IMR-90 (cell line): Measurements from ENCODE around the gene USP12. TPM values are rescaled to one million over a fixed set of nuclear protein-coding genes. Genes with fewer than 3 reads are reported as not detected.
A peak's percentile ranks its signal among the peaks of the same experiment; 100 is the strongest.

Experiments used
- ATAC-seq: fragments of 200-7000 bp; cut with Tn5 transposase; 2 replicates; pipeline ENCODE4 v1.9.1; 2020; ENCODE audit warnings: low read depth, mild to moderate bottlenecking, moderate library complexity
- BruUV-seq: library from RNA; stranded (reverse); fragments of 400-500 nt; replicated peaks from 2 replicates; lab custom pipeline; 2021; lab: Mats Ljungman, UMichigan
- CTCF ChIA-PET: fragments of 300-600 bp; formaldehyde crosslinking; extraction: SDS; loops from one replicate; lab custom pipeline; 2021; ENCODE audit warnings: antibody characterized with exemption; lab: Yijun Ruan, JAX
- POLR2A ChIA-PET: fragments of 300-600 bp; sonication (Branson Sonifier 250); formaldehyde crosslinking; loops from one replicate; lab custom pipeline; 2022; ENCODE audit warnings: antibody characterized with exemption; ENCODE audit not compliant: unreplicated experiment; lab: Charles Lee
- DNase-seq: peaks from one replicate; pipeline ENCODE4 v3.0.0; 2013
- H2AFZ ChIP-seq: replicated peaks from 2 replicates; pipeline ENCODE3; 2013; ENCODE audit warnings: low read length, mild to moderate bottlenecking; ENCODE audit not compliant: poor library complexity
- H2AK5ac ChIP-seq: 2 replicates; pipeline ENCODE4 v1.6.1; 2013; ENCODE audit warnings: low read depth, low read length, inconsistent platforms
- H2AK9ac ChIP-seq: replicated peaks from 2 replicates; pipeline ENCODE3; 2013; ENCODE audit warnings: mild to moderate bottlenecking, low read depth, low read length, moderate library complexity; ENCODE audit not compliant: poor library complexity
- H2BK120ac ChIP-seq: 2 replicates; pipeline ENCODE4 v1.6.1; 2013; ENCODE audit warnings: low read depth, low read length, inconsistent platforms
- H2BK15ac ChIP-seq: 3 replicates; pipeline ENCODE4 v1.6.1; 2013; ENCODE audit warnings: low read depth, low read length, inconsistent platforms
- H2BK20ac ChIP-seq: 2 replicates; pipeline ENCODE4 v1.6.1; 2013; ENCODE audit warnings: low read depth, mild to moderate bottlenecking, inconsistent platforms, low read length, moderate library complexity
- H2BK5ac ChIP-seq: 2 replicates; pipeline ENCODE4 v1.6.1; 2013; ENCODE audit warnings: mild to moderate bottlenecking, low read depth, low read length, inconsistent platforms; ENCODE audit not compliant: poor library complexity, severe bottlenecking
- H3K14ac ChIP-seq: replicated peaks from 2 replicates; pipeline ENCODE4 v1.6.1; 2013; ENCODE audit warnings: low read depth, low read length, inconsistent platforms
- H3K18ac ChIP-seq: 2 replicates; pipeline ENCODE4 v1.6.1; 2013; ENCODE audit warnings: low read depth, low read length, control low read depth
- H3K23ac ChIP-seq: 2 replicates; pipeline ENCODE4 v1.6.1; 2013; ENCODE audit warnings: low read depth, low read length, inconsistent platforms
- H3K27ac ChIP-seq: 2 replicates; pipeline ENCODE4 v1.5.1; 2013; ENCODE audit warnings: mild to moderate bottlenecking, control low read depth, low read length; ENCODE audit not compliant: insufficient read depth
- H3K27me3 ChIP-seq: 2 replicates; pipeline ENCODE4 v1.6.1; 2013; ENCODE audit warnings: low read length; ENCODE audit not compliant: control insufficient read depth, insufficient read depth
- H3K36me3 ChIP-seq: 2 replicates; pipeline ENCODE4 v1.6.1; 2013; ENCODE audit warnings: low read length, mixed read lengths; ENCODE audit not compliant: control insufficient read depth, insufficient read depth
- H3K4ac ChIP-seq: 2 replicates; pipeline ENCODE4 v1.6.1; 2013; ENCODE audit warnings: low read depth, low read length, inconsistent platforms
- H3K4me1 ChIP-seq: 2 replicates; pipeline ENCODE4 v1.6.1; 2013; ENCODE audit warnings: low read length, mixed read lengths; ENCODE audit not compliant: control insufficient read depth, insufficient read depth
- H3K4me2 ChIP-seq: 2 replicates; pipeline ENCODE4 v1.6.1; 2013; ENCODE audit warnings: low read depth, mild to moderate bottlenecking, control low read depth, low read length, moderate library complexity
- H3K4me3 ChIP-seq: 2 replicates; pipeline ENCODE4 v1.5.1; 2013; ENCODE audit warnings: low read depth, mild to moderate bottlenecking, control low read depth, low read length, moderate library complexity; ENCODE audit not compliant: insufficient read depth
- H3K56ac ChIP-seq: 2 replicates; pipeline ENCODE4 v1.6.1; 2013; ENCODE audit warnings: low read length, inconsistent platforms; ENCODE audit not compliant: insufficient read depth; ENCODE audit errors: extremely low read depth
- H3K79me1 ChIP-seq, 2 experiments: 2 replicates each; pipeline ENCODE4 v1.6.1; 2013; ENCODE audit warnings: low read length in 2 of 2, inconsistent platforms in 1 of 2, low read depth in 1 of 2
- H3K9ac ChIP-seq: 2 replicates; pipeline ENCODE4 v1.6.1; 2013; ENCODE audit warnings: low read depth, low read length, control low read depth
- H3K9me1 ChIP-seq: 2 replicates; pipeline ENCODE4 v1.6.1; 2013; ENCODE audit warnings: low read length, inconsistent platforms; ENCODE audit not compliant: insufficient read depth
- H3K9me3 ChIP-seq: 2 replicates; pipeline ENCODE4 v1.6.1; 2013; ENCODE audit warnings: low read length; ENCODE audit not compliant: control insufficient read depth, insufficient read depth
- H4K20me1 ChIP-seq: 2 replicates; pipeline ENCODE4 v1.6.1; 2013; ENCODE audit warnings: low read length, inconsistent platforms; ENCODE audit not compliant: insufficient read depth
- H4K5ac ChIP-seq: 2 replicates; pipeline ENCODE4 v1.6.1; 2013; ENCODE audit warnings: mild to moderate bottlenecking, low read depth, low read length, control low read depth
- H4K8ac ChIP-seq, 2 experiments: 2 replicates each; pipeline ENCODE4 v1.6.1; 2013; ENCODE audit warnings: low read depth in 2 of 2, low read length in 2 of 2, control low read depth in 1 of 2, inconsistent platforms in 1 of 2
- H4K91ac ChIP-seq: 2 replicates; pipeline ENCODE4 v1.6.1; 2013; ENCODE audit warnings: low read depth, low read length, inconsistent platforms; ENCODE audit not compliant: insufficient read depth
- FOS ChIP-seq: fragments of 150-350 bp; IDR thresholded peaks from 2 replicates; pipeline ENCODE4 v1.6.1; 2016; ENCODE audit warnings: low read depth, low read length
- NFE2L2 ChIP-seq: fragments of 150-350 bp; IDR thresholded peaks from 2 replicates; pipeline ENCODE4 v1.6.1; 2016; ENCODE audit warnings: low read depth, mild to moderate bottlenecking, low read length
- WGBS, 2 experiments: methylation state at CpG; one replicate each; pipeline versions ENCODE4 v1.1.5 to v1.1.7; 2013; ENCODE audit warnings: missing lambda C conversion rate in 2 of 2; ENCODE audit not compliant: insufficient read length in 1 of 2; ENCODE audit errors: extremely low coverage in 2 of 2; 5-methylcytosine and 5-hydroxymethylcytosine counted together
- dilution Hi-C: fragments of 300-500 bp; cut with HindIII; formaldehyde crosslinking; loops from one replicate; pipeline ENCODE4 v1.14.3; 2018; ENCODE audit warnings: low sequenced_read_pairs; ENCODE audit not compliant: unreplicated experiment
- in situ Hi-C: fragments of 300-500 bp; cut with MboI; formaldehyde crosslinking; loops from 3 replicates; pipeline ENCODE4 v1.14.3; 2019; ENCODE audit warnings: low sequenced_read_pairs, inconsistent platforms, mixed read lengths
- intact Hi-C: fragments of 100-400 bp; cut with micrococcal nuclease; formaldehyde crosslinking; loops from 2 replicates; pipeline ENCODE4 v1.10.0; 2022
- polyA plus RNA-seq, 3 experiments: library from polyadenylated mRNA; depleted of rRNA; stranded (reverse); fragments of >200 nt; gene quantifications; 2 replicates each; pipeline ENCODE4 v1.2.3, GENCODE V29; 2012; ENCODE audit warnings: low replicate concordance in 1 of 3
- total RNA-seq: library from RNA; depleted of rRNA; stranded (reverse); fragments of >200 nt; gene quantifications from 2 replicates; pipeline ENCODE4 v1.2.3, GENCODE V29; 2012
- TF ChIP-seq, protein P1 (sequence below): fragments of 150-350 bp; IDR thresholded peaks from 2 replicates; pipeline ENCODE4 v1.6.1; 2017; ENCODE audit warnings: mild to moderate bottlenecking, antibody characterized with exemption, low read length, low read depth

USP12 gene
- total and polyA plus RNA-seq, 2 of the 4 experiments (the other 2 are of a cell fraction), result 11.8 to 16.5 TPM

DNA sequence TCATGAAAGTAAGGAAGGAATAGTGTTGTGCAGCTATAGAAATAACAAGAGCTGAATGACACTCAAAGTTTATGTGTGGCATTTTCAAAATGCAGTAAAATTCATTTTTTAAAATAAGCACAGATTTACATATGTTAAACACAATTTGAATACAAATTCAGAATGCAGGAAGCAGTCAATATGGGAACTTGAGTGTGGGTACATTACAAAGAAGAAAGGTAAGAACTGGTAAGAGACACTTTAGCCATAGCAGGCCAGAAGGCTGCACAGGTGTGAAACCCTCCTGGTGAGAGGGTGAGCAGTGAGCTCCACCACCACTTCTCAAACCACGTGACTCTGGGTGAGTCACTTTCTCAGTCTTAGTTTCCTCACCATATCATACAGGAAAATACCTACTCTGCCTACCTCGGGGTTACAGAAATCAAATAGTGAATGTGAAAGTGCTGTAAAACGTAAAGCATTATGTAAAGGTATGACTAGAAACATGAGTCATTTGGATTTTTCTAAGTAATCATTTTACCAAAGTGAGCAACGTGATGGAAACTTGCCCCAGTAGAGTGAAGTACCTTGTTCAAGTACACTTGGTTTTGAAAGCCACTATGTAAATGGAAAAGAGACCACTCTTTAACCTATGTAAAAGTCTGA is 40.5 kb downstream of the USP12 start:
- Histone ChIP-seq H2BK120ac (no peak overlapping the region), H3K4me2 (peak overlapping the region; percentile 49; the same call in 1 of the 2 replicates), H3K56ac (no peak overlapping the region), H3K27me3 (no peaks in the 10 kb centered on the region), H3K4me1 (peaks cover 23% of the 10 kb centered on the region), H3K9me1 (peaks cover 7% of the 10 kb centered on the region), H4K20me1 (peaks cover 64% of the 10 kb centered on the region), H3K4me3 (no peak overlapping the region), H3K18ac (peak overlapping the region; percentile 77; the same call in 1 of the 2 replicates), H3K14ac (no peak overlapping the region), H4K5ac (peak overlapping the region; percentile 66; the same call in 1 of the 2 replicates), H3K27ac (peak overlapping the region; percentile 68; the same call in 1 of the 2 replicates), H3K4ac (no peak overlapping the region), H2AK9ac (no peak overlapping the region), H2BK20ac (no peak overlapping the region), H2BK5ac (peak overlapping the region; percentile 58), H2AK5ac (no peak overlapping the region), H3K9ac (no peak overlapping the region), H3K23ac (no peak overlapping the region), H3K79me1 (peaks cover 32 to 78% of the 10 kb centered on the region in 2 experiments), H4K8ac (no peak overlapping the region), H2AFZ (no peak overlapping the region), H3K9me3 (peaks cover 3% of the 10 kb centered on the region; the same call in 1 of the 2 replicates), H2BK15ac (no peak overlapping the region), H4K91ac (no peak overlapping the region), H3K36me3 (0 out of 2 replicates have a peak, but pooled peaks cover 1% of the 10 kb centered on the region)
- intact Hi-C loops, result loop anchor here (5.0 kb wide), 1 partner anchor 36 kb away; no protein-coding TSS in a partner anchor
- no TSS peak for BruUV-seq
- peak; percentile 55 for DNase-seq
- dilution Hi-C loops, result no loop called here
- WGBS, 2 experiments, result no CpG with 5 or more reads among the region's 4 CpGs
- in situ Hi-C loops, result no loop called here
- TF ChIP-seq NFE2L2, result no peak
- 0 out of 2 replicates have a peak, but pooled peaks have one; percentile 12 for TF ChIP-seq FOS
- TF ChIP-seq, protein P1, sequence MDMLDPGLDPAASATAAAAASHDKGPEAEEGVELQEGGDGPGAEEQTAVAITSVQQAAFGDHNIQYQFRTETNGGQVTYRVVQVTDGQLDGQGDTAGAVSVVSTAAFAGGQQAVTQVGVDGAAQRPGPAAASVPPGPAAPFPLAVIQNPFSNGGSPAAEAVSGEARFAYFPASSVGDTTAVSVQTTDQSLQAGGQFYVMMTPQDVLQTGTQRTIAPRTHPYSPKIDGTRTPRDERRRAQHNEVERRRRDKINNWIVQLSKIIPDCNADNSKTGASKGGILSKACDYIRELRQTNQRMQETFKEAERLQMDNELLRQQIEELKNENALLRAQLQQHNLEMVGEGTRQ, result 0 out of 2 replicates have a peak, but pooled peaks have one; percentile 13
- CTCF ChIA-PET, result no interaction called here
- POLR2A ChIA-PET, result no interaction called here
- no peak for ATAC-seq
